Measurements from ENCODE around the gene HOXB5. TPM values are rescaled to one million over a fixed set of nuclear protein-coding genes. Genes with fewer than 3 reads are reported as not detected.

The HOXB5 gene
- total and polyA plus RNA-seq, 2 experiments from 2014 or later, result 0.24 to 1.9 TPM

DNA sequence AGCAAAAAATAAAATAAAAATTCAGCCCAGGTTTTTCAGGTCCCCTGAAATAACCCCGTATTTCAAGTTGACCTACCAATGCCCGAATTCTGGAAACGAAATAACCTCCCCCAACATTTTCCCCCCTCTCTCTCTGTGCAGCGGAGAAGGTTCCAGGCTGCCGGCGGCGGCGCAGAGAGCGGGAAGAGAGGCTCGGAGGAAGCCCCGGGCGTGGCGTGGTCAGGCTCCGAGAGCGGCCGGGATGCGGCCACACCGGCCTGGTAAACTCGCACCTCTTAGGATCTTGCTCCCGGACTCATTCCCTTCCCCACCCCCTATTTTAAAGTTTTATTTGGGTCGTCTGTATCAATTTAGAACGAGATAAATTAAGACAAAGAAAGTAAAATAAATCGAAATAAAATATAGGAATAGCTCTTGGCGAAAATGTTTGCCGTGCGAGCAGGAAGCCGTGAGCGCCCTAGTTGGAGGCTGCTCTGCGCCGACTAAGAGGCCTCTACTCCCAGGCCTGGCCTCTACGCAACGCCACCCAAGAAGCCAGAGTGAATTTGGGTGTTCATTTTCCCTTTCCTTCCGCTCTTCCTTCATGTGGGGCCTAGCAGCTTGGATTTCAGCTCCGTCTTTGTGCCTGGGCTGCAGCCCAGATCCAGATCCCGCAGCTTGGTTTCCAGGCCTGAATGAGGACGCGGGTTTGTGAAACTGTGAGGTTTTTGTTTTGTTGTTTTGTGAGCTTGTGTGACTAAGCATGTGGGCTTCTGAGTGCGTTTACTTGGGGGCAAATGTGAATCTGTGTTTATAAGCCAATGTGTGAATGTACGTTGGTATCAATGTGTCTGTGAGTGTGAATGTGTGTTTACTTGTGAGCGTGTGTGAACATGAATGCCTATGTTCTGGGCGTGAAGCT is 12.7 kb upstream of the HOXB5 start:
- Histone ChIP-seq H3K27ac (no peak overlapping the region), H3K4me1 (ENCODE audit: low read depth) (no peaks in the 10 kb centered on the region), H3K4me3 (no peak overlapping the region), H3K27me3 (peaks cover 100% of the 10 kb centered on the region), H3K36me3 (no peaks in the 10 kb centered on the region), H3K9me3 (ENCODE audit: low read depth) (no peaks in the 10 kb centered on the region)
- TF ChIP-seq, protein P1, sequence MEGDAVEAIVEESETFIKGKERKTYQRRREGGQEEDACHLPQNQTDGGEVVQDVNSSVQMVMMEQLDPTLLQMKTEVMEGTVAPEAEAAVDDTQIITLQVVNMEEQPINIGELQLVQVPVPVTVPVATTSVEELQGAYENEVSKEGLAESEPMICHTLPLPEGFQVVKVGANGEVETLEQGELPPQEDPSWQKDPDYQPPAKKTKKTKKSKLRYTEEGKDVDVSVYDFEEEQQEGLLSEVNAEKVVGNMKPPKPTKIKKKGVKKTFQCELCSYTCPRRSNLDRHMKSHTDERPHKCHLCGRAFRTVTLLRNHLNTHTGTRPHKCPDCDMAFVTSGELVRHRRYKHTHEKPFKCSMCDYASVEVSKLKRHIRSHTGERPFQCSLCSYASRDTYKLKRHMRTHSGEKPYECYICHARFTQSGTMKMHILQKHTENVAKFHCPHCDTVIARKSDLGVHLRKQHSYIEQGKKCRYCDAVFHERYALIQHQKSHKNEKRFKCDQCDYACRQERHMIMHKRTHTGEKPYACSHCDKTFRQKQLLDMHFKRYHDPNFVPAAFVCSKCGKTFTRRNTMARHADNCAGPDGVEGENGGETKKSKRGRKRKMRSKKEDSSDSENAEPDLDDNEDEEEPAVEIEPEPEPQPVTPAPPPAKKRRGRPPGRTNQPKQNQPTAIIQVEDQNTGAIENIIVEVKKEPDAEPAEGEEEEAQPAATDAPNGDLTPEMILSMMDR (IDR thresholded peaks at IDR 0.05; ENCODE audit: low read depth, low read length), result no peak
- DNase-seq (ENCODE audit: low read depth in 1 of 2, low spot score in 1 of 2), result no peak

DNA sequence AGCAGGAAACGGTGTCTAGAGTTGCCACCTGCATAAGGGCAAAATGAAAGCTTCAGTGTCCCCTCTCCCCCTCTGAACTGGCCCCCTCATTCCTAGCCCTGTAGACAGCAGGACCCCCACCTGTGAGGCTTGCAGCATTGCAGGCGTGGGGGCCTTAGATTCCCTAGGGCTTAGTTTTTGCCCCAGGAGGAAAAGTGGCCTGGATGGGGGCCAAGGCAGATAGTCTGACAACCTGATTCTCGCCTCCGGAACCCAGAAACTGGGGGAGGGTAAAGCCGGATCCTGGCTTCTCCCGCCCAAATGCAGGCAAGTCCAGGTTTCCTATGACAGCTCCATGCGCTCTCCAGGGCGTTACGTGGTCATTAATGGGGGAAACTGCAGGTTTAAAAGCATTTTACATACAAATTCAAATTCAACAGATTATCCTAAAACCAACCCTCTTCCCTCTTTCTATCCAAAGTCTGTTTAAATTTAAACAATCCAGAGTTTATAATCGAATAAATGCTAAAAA is 11.9 kb upstream of the HOXB5 start:
- no peak overlapping the region for H3K4me3 ChIP-seq
- H3K4me1 ChIP-seq (ENCODE audit: low read depth), result no peaks in the 10 kb centered on the region
- peaks cover 100% of the 10 kb centered on the region for H3K27me3 ChIP-seq
- DNase-seq (ENCODE audit: low read depth in 1 of 2, low spot score in 1 of 2), result no peak
- no peaks in the 10 kb centered on the region for H3K36me3 ChIP-seq
- no peak overlapping the region for H3K27ac ChIP-seq
- TF ChIP-seq, protein P1 (IDR thresholded peaks at IDR 0.05; ENCODE audit: low read depth, low read length), result no peak
- H3K9me3 ChIP-seq (ENCODE audit: low read depth), result no peaks in the 10 kb centered on the region

DNA sequence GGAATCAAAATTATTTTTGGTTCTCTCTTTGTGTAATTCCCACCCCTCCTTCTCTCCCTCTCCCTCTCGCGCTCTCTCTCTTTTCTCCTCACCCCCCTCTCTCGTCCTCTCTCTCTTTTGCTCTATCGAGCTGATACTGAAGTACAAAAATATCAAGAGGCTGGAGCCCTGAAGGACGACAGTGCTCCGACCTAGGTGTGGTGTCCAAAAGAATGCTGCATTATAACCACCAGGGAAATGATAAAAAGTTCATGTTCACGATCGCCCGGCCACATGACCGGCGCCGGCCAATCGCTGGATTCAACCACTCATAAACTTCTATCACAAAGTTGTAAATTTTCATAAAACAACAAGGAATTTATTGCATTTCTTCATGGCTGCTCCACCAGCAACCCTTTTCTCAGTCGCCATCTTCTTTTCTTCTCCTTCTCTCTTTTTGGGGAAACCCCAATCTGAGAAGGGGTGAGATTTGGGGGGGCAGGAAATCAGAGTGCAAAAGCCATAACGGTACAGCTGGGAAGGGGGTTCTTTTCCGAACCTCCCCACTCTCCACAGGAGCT is 11.3 kb upstream of the HOXB5 start, which contains the start of gene HOXB6:
Gene HOXB6, minus strand, starts transcription at position 217 of the 560 bp plus-strand sequence. CDS start 6,836 bp downstream, outside the sequence.
- Histone ChIP-seq H3K4me1 (ENCODE audit: low read depth) (no peaks in the 10 kb centered on the region), H3K27ac (no peak within 1 kb of the TSS), H3K27me3 (peaks cover 100% of the 10 kb centered on the region), H3K4me3 (no peak within 1 kb of the TSS), H3K36me3 (no peaks in the 10 kb centered on the region), H3K9me3 (ENCODE audit: low read depth) (no peaks in the 10 kb centered on the region)
- TF ChIP-seq, protein P1 (IDR thresholded peaks at IDR 0.05; ENCODE audit: low read depth, low read length), result no peak
- no peak for DNase-seq (ENCODE audit: low read depth in 1 of 2, low spot score in 1 of 2)

DNA sequence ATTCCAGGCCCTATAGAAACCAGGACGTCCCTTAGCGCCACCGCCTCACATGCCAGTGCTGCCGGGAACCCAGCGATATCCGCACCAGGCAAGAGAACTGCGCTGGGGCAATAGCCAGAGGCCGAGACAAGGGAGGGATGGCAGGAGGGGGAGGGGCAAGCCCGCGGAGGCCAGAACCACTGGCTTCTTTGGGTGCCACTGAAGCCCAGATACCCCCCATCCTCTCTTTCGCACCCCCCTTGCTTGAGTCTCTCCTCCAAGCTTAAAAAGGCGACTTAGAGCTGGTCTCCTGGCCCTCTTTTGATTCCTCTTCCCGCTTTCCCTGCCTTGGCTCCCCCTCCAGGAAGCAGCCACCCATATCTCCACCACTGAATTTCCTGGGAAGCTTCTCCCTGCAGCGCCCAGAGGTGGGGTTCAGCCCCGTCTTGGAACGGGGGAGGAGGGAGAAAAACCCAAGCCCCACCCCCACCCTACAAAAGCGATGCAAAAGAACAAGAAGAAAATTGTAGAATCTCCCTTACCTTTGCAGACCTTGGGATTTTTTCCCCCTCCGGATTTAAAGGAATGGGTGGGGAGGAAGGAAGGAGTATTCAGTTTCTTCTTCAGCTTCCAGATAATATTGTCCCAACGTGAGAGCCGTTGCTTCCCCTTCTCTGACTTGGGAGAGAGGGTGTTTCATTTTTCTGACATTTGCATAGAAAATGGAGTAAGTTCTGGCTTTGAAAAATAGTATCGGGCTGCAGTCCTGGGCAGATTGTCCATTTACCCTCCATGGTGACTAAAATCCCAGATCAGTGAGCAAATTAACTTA is 10.6 kb upstream of the HOXB5 start:
- H3K4me1 ChIP-seq (ENCODE audit: low read depth), result no peaks in the 10 kb centered on the region
- H3K4me3 ChIP-seq, result no peak overlapping the region
- no peak for DNase-seq (ENCODE audit: low read depth in 1 of 2, low spot score in 1 of 2)
- H3K27ac ChIP-seq, result no peak overlapping the region
- H3K36me3 ChIP-seq, result no peaks in the 10 kb centered on the region
- peaks cover 100% of the 10 kb centered on the region for H3K27me3 ChIP-seq
- no peaks in the 10 kb centered on the region for H3K9me3 ChIP-seq (ENCODE audit: low read depth)
- TF ChIP-seq, protein P1 (IDR thresholded peaks at IDR 0.05; ENCODE audit: low read depth, low read length), result no peak
